Muscle of back (tissue), 10 donors: Measurements from ENCODE around the gene SCRN3. TPM values are rescaled to one million over a fixed set of nuclear protein-coding genes. Genes with fewer than 3 reads are reported as not detected.

Experiments
- polyA plus RNA-seq, 10 donors: library from polyadenylated mRNA; unstranded; fragments of 120-200 nt; gene quantifications; one replicate each; pipeline ENCODE4 v1.2.1, GENCODE V29; 2013; ENCODE audit not compliant: insufficient read length in 10 of 10

The SCRN3 gene
- polyA plus RNA-seq, 10 donors, result 26.2 to 37.5 (median 31.2) TPM

Other genes with a start within 250 kb of the SCRN3 start
- gene OLA1, start 147.2 kb upstream of the SCRN3 start, polyA plus RNA-seq, result 100 to 1,000 TPM; 179 to 312 (median 227) TPM
- gene SP9, start 60.8 kb upstream of the SCRN3 start, polyA plus RNA-seq, result 1 to 10 TPM in 1 of 10 donors, under 1 TPM in 9; 0.05 to 2.4 (median 0.37) TPM
- 1 to 10 TPM; 2.2 to 6.1 (median 4.4) TPM for gene GPR155, start 91.3 kb downstream of the SCRN3 start, polyA plus RNA-seq
- gene WIPF1, start 202.1 kb downstream of the SCRN3 start, polyA plus RNA-seq, result 10 to 100 TPM; 34.7 to 51.3 (median 43.7) TPM